Hematopoietic multipotent progenitor cell (in vitro differentiated cells): ENCODE data around the gene ENTPD7. TPM values are rescaled to one million over a fixed set of nuclear protein-coding genes. Genes with fewer than 3 reads are reported as not detected.
"Not testable (repeated sequence)": the region's sequence is repeated elsewhere in the genome, so short reads cannot be mapped to it uniquely, and the experiment has no call there.

ENCODE experiments used
- DNase-seq, 3 donors: peaks; one replicate each; pipeline ENCODE4 v3.0.0-alpha.2; 2011 to 2015; ENCODE audit warnings: low read depth in 2 of 3, low spot score in 2 of 3
- total RNA-seq: library from RNA; depleted of rRNA; stranded (reverse); fragments of >200 nt; gene quantifications from one replicate; pipeline ENCODE4 v1.2.3, GENCODE V29; 2012

ENTPD7 gene
- total RNA-seq, 1 donor: 9.2 TPM

GRCh38 chr10:99682752-99683151 lies 23.4 kb downstream of the ENTPD7 start:
- DNase-seq: peak in 1 of 3 donors; percentile 48

- DNase-seq: peak in 2 of 3 donors; percentile 81 to 89
Observed at GRCh38 chr10:99685597-99685967, 26.3 kb downstream of the ENTPD7 start.

- no peak for DNase-seq
Observed at GRCh38 chr10:99689461-99689860, 30.2 kb downstream of the ENTPD7 start.

GRCh38 chr10:99693933-99694583 lies 34.7 kb downstream of the ENTPD7 start:
- no peak for DNase-seq

DNA sequence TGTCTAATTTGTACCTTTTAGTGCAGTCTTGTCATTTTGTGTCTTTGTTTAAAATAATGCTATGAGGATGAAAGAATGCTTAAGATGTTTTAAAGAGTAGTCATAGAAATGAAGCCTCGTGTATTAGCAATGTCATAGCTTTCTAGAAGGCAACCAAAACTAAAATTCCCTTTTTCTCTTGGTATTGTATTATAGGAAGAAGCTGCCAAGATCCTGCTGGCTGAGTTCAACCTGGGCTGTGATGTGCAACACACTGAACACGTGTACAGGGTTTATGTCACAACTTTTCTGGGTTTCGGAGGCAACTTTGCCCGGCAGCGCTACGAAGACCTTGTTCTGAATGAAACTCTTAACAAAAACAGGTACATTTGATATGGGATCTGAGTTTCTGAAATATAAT lies 36.5 kb downstream of the ENTPD7 start:
- no peak for DNase-seq

DNA sequence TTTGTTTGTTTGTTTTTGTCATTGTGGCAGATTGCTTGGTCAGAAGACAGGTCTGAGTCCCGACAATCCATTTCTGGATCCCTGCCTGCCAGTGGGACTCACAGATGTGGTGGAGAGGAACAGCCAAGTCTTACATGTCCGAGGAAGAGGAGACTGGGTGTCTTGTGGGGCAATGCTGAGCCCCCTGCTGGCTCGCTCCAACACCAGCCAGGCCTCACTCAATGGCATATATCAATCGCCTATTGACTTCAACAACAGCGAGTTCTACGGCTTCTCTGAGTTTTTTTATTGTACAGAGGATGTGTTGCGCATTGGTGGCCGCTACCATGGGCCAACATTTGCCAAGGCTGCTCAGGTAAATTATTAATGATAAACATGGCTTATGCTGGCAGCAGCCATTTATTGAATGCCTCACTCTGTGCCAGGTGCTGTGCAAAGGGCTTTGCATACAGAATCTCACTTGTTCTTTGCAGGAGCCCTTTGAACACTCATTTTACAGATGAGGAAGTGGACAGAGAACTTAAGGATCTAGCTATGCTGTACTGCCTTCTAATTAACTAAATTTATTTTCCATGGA lies 39.3 kb downstream of the ENTPD7 start:
- DNase-seq: peak in 1 of 3 donors; percentile 25

DNA sequence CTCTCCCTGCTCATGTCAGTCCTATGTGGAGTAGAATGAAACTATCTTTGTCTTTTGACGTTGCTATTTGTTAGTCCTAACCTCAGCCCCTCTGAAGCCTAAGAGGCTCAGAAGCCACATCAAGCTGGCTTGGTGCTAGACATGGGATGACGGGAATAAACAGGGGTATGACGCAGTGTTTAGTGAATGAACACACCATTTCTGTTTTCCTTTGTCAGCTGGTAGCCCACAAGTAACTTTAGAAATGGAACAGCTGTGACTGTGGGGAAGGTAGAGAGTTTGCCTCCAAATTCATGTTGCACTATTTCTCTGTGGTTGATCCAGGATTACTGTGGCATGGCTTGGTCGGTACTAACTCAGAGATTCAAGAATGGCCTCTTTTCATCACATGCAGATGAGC lies 41.3 kb downstream of the ENTPD7 start:
- no peak for DNase-seq

- peak in 2 of 3 donors; percentile 29 to 54 for DNase-seq
Observed at GRCh38 chr10:99708428-99709012, 49.2 kb downstream of the ENTPD7 start.

DNA sequence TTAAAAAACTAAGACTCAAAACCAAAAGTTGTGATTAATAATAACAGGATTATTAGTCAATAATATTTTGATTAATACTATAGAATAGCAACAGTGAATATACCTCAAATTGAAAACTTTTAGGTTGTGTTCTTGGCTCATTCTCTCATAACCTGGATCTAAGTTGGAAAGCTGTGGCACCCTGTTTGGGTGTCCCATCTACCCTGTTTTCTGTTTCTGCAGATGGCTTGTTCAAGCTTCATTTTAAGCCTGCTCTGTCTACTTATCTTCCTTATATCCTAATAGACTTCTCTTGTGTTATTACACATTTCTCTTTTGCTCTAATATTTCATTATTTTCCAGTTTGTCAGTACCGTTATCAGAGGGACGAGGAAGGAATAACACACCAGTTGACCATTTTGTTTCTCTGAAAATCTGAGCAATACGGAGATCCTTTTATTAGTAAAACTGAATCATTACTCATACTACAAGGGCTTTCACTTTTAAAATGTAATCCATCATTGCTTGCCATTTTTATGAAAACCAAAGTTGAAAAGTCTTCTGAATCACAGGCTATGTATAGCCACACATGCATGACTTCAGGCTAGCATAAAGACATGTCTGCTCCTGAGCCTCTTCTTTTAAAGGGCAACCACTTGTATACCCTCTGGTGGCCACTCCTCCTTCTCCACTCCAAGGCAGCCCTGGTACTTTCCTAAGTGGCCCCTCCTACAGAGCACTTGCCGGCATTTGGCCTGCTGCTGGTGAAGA lies 50.3 kb downstream of the ENTPD7 start:
- DNase-seq: peak in 2 of 3 donors; percentile 31 to 33

GRCh38 chr10:99711129-99711719 lies 51.9 kb downstream of the ENTPD7 start:
- peak in 2 of 3 donors; percentile 70 to 88 for DNase-seq

GRCh38 chr10:99714446-99714845 lies 55.1 kb downstream of the ENTPD7 start:
- DNase-seq: no peak

DNA sequence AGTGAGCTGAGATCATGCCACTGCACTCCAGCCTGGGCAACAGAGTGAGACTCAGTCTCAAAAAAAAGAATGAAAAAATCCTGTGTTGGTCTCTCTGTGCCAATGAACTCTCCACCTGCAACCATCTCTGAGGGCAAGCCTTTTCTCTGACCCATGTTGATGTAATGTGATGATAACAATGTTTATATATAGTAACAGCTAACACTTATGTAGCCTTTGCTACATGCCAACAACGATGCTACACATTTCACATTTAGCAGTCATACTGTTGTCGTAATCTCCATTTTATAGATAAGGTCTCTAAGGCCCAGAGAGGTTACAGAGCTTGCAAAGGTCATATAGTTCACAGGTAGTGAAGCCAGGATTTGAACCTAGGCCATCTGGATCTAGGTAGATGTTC lies 61.1 kb downstream of the ENTPD7 start:
- no peak for DNase-seq

GRCh38 chr10:99730026-99730425 lies 70.7 kb downstream of the ENTPD7 start:
- DNase-seq: no peak

GRCh38 chr10:99731306-99732032 lies 72.2 kb downstream of the ENTPD7 start:
- no peak for DNase-seq

GRCh38 chr10:99732033-99732842 lies 72.9 kb downstream of the ENTPD7 start, which contains the start of the genes COX15 and CUTC:
TSS of gene COX15 (minus strand) at chr10:99732127. CDS start at chr10:99732049, 78 bp downstream.
TSS of gene CUTC (plus strand) at chr10:99732234. CDS start at chr10:99732349, 115 bp downstream.
- peak; percentile 91 to 97 (median 97) for DNase-seq

DNA sequence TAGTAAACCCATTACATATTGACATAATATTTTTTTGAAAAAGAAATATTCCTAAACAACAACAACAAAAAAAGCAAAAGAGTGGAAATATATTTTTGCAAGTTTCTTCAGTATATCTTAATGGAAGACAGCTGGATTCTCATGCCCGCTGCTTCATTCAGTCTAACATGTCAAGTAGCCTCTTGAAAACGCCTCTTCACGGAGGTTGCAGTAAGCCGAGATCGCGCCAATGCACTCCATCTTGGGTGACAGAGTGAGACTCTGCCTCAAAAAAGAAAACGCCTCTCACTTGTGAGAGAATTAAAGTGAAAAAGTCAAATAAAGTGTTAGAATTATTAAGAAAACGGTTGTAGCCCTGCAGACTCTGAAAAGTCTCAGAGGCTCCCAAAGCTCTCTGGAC lies 74.1 kb downstream of the ENTPD7 start:
- no peak for DNase-seq

DNA sequence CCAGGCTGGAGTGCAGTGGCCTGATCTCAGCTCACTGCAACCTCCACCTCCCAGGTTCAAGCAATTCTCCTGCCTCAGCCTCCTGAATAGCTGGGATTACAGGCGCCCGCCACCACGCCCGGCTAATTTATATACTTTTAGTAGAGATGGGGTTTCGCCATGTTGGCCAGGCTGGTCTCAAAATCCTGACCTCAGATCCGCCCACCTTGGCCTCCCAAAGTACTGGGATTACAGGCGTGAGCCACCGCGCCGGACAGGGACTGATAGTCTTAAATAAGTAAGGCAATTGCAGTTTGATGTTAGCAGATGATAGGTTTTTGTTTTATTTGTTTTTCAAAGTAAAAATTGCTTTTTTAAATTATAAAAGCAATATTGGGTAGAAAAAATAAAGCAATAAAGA lies 74.8 kb downstream of the ENTPD7 start:
- not testable (repeated sequence) for DNase-seq

GRCh38 chr10:99740260-99740659 lies 81.0 kb downstream of the ENTPD7 start:
- DNase-seq: peak in 1 of 3 donors; percentile 68

DNA sequence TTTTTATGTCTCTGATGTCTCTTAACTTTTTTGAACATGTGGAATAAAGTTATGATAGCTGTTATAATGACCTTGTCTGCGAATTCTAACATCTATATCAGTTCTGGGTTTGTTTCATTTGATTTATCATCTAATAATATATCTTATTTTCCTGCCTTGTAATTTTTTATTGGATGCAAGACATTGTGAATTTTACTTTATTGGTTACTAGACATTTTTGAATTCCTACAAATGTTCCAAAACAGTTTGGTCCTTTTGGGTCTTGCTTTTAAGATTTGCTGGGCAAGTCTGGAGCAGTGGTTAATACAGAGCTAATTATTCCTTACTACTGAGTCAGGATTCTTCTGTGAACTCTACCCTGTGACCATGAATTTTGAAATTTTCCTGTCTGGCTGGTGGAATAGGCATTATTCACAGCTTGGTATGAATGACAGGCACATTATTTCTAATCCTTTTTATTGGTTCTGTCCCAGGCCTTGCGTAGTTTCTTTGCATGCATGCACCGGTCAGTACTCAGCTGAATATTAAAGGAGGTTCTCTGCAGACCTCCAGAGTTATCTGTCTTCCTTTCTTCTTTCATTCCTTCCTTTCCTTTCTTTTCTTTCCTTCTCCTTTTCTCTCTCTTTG lies 81.7 kb downstream of the ENTPD7 start:
- no peak for DNase-seq
